Gastrocnemius medialis (tissue), 4 donors: Measurements from ENCODE around the gene MMUT. TPM values are rescaled to one million over a fixed set of nuclear protein-coding genes. Genes with fewer than 3 reads are reported as not detected.
A peak's percentile ranks its signal among the peaks of the same experiment; 100 is the strongest.
"Not testable (repeated sequence)": the region's sequence is repeated elsewhere in the genome, so short reads cannot be mapped to it uniquely, and the experiment has no call there.

Experiments used
- ATAC-seq, 2 donors: fragments of 150-250 bp; one replicate each; pipeline ENCODE4 v1.9.1; 2016
- DNase-seq, 2 donors: peaks; one replicate each; pipeline ENCODE4 v3.0.0-alpha.2; 2019
- H3K27ac ChIP-seq, 4 donors: fragments of 200-600 bp; sonication (generic); 1 replicate in 1 of 4; 2 replicates in 3 of 4; pipeline ENCODE4 v1.5.1; 2016 to 2018; ENCODE audit warnings: mild to moderate bottlenecking in 2 of 4, moderate library complexity in 1 of 4
- H3K27me3 ChIP-seq, 3 donors: fragments of 200-600 bp; sonication (generic) in 2 of 3; 1 replicate in 1 of 3; 2 replicates in 2 of 3; pipeline versions ENCODE4 v1.5.1 to v1.6.0; 2016 to 2019; ENCODE audit warnings: mild to moderate bottlenecking in 1 of 3, moderate library complexity in 1 of 3
- H3K36me3 ChIP-seq, 2 donors: fragments of 200-600 bp; sonication (generic) in 1 of 2; one replicate each; pipeline ENCODE4 v1.5.1; 2017 to 2018
- H3K4me1 ChIP-seq, 2 donors: fragments of 200-600 bp; sonication (generic) in 1 of 2; one replicate each; pipeline ENCODE4 v1.5.1; 2016 to 2017; ENCODE audit warnings: mild to moderate bottlenecking in 2 of 2
- H3K4me3 ChIP-seq, 4 donors: fragments of 200-600 bp; sonication (generic) in 3 of 4; 1 replicate in 1 of 4; 2 replicates in 3 of 4; pipeline ENCODE4 v1.5.1; 2016 to 2019; ENCODE audit warnings: mild to moderate bottlenecking in 2 of 4
- H3K9me3 ChIP-seq, 3 donors: fragments of 200-600 bp; sonication (generic) in 2 of 3; 1 replicate in 1 of 3; 2 replicates in 2 of 3; pipeline ENCODE4 v1.5.1; 2016 to 2019
- CTCF ChIP-seq, 5 experiments: fragments of 450-650 bp in 3 of 5; fragments of 200-600 bp in 2 of 5; sonication (generic) in 2 of 5; IDR thresholded peaks in 4 of 5; conservative IDR thresholded peaks in 1 of 5; 1 replicate in 4 of 5; 2 replicates in 1 of 5; pipeline ENCODE4 v1.5.1; 2016 to 2019; ENCODE audit warnings: antibody characterized with exemption in 5 of 5, mild to moderate bottlenecking in 3 of 5, moderate library complexity in 3 of 5
- POLR2A ChIP-seq, 2 donors: fragments of 450-650 bp; IDR thresholded peaks; one replicate each; pipeline ENCODE4 v1.6.1; 2017; ENCODE audit warnings: antibody characterized with exemption in 2 of 2, mild to moderate bottlenecking in 2 of 2, moderate library complexity in 2 of 2
- in situ Hi-C, 4 donors: fragments of 200-750 bp; cut with MboI; loops; one replicate each; pipeline versions ENCODE4 v1.15.0 to v1.8.0; 2017; ENCODE audit warnings: low sequenced_read_pairs in 4 of 4
- intact Hi-C: fragments of 100-400 bp; cut with DNase I; formaldehyde crosslinking; loops from one replicate; pipeline ENCODE4 v1.15.1; 2023; ENCODE audit warnings: low total_unique reads
- total RNA-seq, 4 donors: library from RNA; depleted of rRNA; stranded (reverse); fragments of >200 nt; gene quantifications; one replicate each; pipeline versions ENCODE4 v1.1.0 to v1.2.3, GENCODE V29; 2016

MMUT gene
- total RNA-seq, 4 donors from 2014 or later: 6.7 to 16.9 (median 14.4) TPM

- no peak overlapping the region for H3K27ac ChIP-seq
- intact Hi-C loops (no loop called here), in situ Hi-C loops (no loop called here)
Measured at GRCh38 chr6:49479308-49479970, 16.4 kb upstream of the MMUT start.

GRCh38 chr6:49476564-49476963 lies 13.5 kb upstream of the MMUT start:
- in situ Hi-C loops, H3K36me3 ChIP-seq, H3K9me3 ChIP-seq, H3K4me3 ChIP-seq, DNase-seq, ATAC-seq, H3K27ac ChIP-seq, H3K27me3 ChIP-seq, H3K4me1 ChIP-seq, intact Hi-C loops: not testable (repeated sequence)

More at GRCh38 chr6:49479308-49479970, 16.4 kb upstream of the MMUT start:
- no peak for TF ChIP-seq CTCF (IDR thresholded peaks at IDR 0.05 in 4 of 5, conservative IDR thresholded peaks at IDR 0.05 in 1 of 5)
- no peak for TF ChIP-seq POLR2A (IDR thresholded peaks at IDR 0.05)
- Histone ChIP-seq H3K9me3 (no peaks in the 10 kb centered on the region), H3K4me3 (no peak overlapping the region), H3K4me1 (no peaks in the 10 kb centered on the region), H3K27me3 (no peaks in the 10 kb centered on the region), H3K36me3 (no peaks in the 10 kb centered on the region)
- DNase-seq (no peak), ATAC-seq (no peak)

- DNase-seq (no peak), ATAC-seq (no peak)
- Histone ChIP-seq H3K27ac (no peak overlapping the region), H3K27me3 (no peaks in the 10 kb centered on the region), H3K4me1 (peaks cover 0 to 9% of the 10 kb centered on the region in 2 donors), H3K9me3 (no peaks in the 10 kb centered on the region), H3K36me3 (no peaks in the 10 kb centered on the region), H3K4me3 (no peak overlapping the region)
- intact Hi-C loops (no loop called here), in situ Hi-C loops (no loop called here)
- no peak for TF ChIP-seq POLR2A (IDR thresholded peaks at IDR 0.05)
- no peak for TF ChIP-seq CTCF (IDR thresholded peaks at IDR 0.05 in 4 of 5, conservative IDR thresholded peaks at IDR 0.05 in 1 of 5)
Measured at GRCh38 chr6:49468042-49468441, 5.0 kb upstream of the MMUT start.

GRCh38 chr6:49464691-49465090 lies 1.6 kb upstream of the MMUT start:
- Histone ChIP-seq H3K36me3 (no peaks in the 10 kb centered on the region), H3K4me1 (peaks cover 12 to 30% of the 10 kb centered on the region in 2 donors), H3K27ac (no peak overlapping the region), H3K4me3 (no peak overlapping the region), H3K27me3 (no peaks in the 10 kb centered on the region), H3K9me3 (no peaks in the 10 kb centered on the region)
- in situ Hi-C loops: no loop called here
- TF ChIP-seq CTCF (IDR thresholded peaks at IDR 0.05 in 4 of 5, conservative IDR thresholded peaks at IDR 0.05 in 1 of 5) (no peak), POLR2A (IDR thresholded peaks at IDR 0.05) (no peak)
- ATAC-seq: no peak
- DNase-seq: no peak
- intact Hi-C loops: no loop called here

- Histone ChIP-seq H3K27ac (peak overlapping the region; percentile 86 to 91 (median 89)), H3K9me3 (no peaks in the 10 kb centered on the region), H3K4me1 (peaks cover 12 to 30% of the 10 kb centered on the region in 2 donors), H3K4me3 (peak overlapping the region; percentile 65 to 85 (median 76)), H3K27me3 (no peaks in the 10 kb centered on the region), H3K36me3 (no peaks in the 10 kb centered on the region)
- TF ChIP-seq POLR2A (IDR thresholded peaks at IDR 0.05) (no peak), CTCF (IDR thresholded peaks at IDR 0.05 in 4 of 5, conservative IDR thresholded peaks at IDR 0.05 in 1 of 5) (no peak)
- no peak for DNase-seq
- intact Hi-C loops: no loop called here
- in situ Hi-C loops: no loop called here
- ATAC-seq: peak in 1 of 2 donors; percentile 12
Measured at GRCh38 chr6:49463612-49463967, 537 bp upstream of the MMUT start.
